Parathyroid adenoma (tissue), 2 donors: ENCODE measurements around the gene CUL5.
"Not testable (repeated sequence)": the region's sequence is repeated elsewhere in the genome, so short reads cannot be mapped to it uniquely, and the experiment has no call there.

Experiments
- H2AFZ ChIP-seq: fragments of 300-600 bp; sonication (generic); one replicate; pipeline ENCODE4 v1.7.0; 2017; ENCODE audit warnings: antibody characterized with exemption, mild to moderate bottlenecking
- H3K27ac ChIP-seq: fragments of 300-600 bp; sonication (generic); one replicate; pipeline ENCODE4 v1.7.0; 2017
- H3K27me3 ChIP-seq: fragments of 300-600 bp; sonication (generic); one replicate; pipeline ENCODE4 v1.7.0; 2017; ENCODE audit warnings: low read length; ENCODE audit not compliant: control insufficient read depth, insufficient read depth
- H3K36me3 ChIP-seq: fragments of 300-600 bp; sonication (generic); one replicate; pipeline ENCODE4 v1.7.0; 2017; ENCODE audit warnings: low read length; ENCODE audit not compliant: control insufficient read depth, insufficient read depth
- H3K4me1 ChIP-seq: fragments of 300-600 bp; sonication (generic); one replicate; pipeline ENCODE4 v1.7.0; 2017; ENCODE audit warnings: control low read depth
- H3K4me2 ChIP-seq: fragments of 300-600 bp; sonication (generic); one replicate; pipeline ENCODE4 v1.7.0; 2017; ENCODE audit warnings: low read length
- H3K4me3 ChIP-seq: fragments of 300-600 bp; sonication (generic); one replicate; pipeline ENCODE4 v1.7.0; 2017; ENCODE audit warnings: low read depth, low read length
- H3K79me2 ChIP-seq: fragments of 300-600 bp; sonication (generic); one replicate; pipeline ENCODE4 v1.7.0; 2017; ENCODE audit warnings: control low read depth
- H3K9ac ChIP-seq: fragments of 300-600 bp; sonication (generic); one replicate; pipeline ENCODE4 v1.7.0; 2017; ENCODE audit warnings: mild to moderate bottlenecking
- H3K9me3 ChIP-seq: fragments of 300-600 bp; sonication (generic); one replicate; pipeline ENCODE4 v1.7.0; 2017; ENCODE audit warnings: low read length; ENCODE audit not compliant: control insufficient read depth
- CTCF ChIP-seq: fragments of 300-600 bp; sonication (generic); IDR thresholded peaks from one replicate; pipeline ENCODE4 v1.7.0; 2017; ENCODE audit warnings: antibody characterized with exemption, mild to moderate bottlenecking
- donor health status: primary hyperparathyroidism.

CUL5 gene

GRCh38 chr11:108031604-108032003 lies 22.9 kb downstream of the CUL5 start:
- not testable (repeated sequence) for H3K9me3 ChIP-seq, H3K4me2 ChIP-seq, H3K4me3 ChIP-seq, H3K4me1 ChIP-seq, H3K9ac ChIP-seq, H3K36me3 ChIP-seq, H3K27ac ChIP-seq, H2AFZ ChIP-seq, H3K27me3 ChIP-seq
- H3K79me2 ChIP-seq: peaks cover 13% of the 10 kb centered on the region

- H3K9ac ChIP-seq: no peak overlapping the region
- no peaks in the 10 kb centered on the region for H3K9me3 ChIP-seq
- no peaks in the 10 kb centered on the region for H3K27me3 ChIP-seq
- no peak overlapping the region for H2AFZ ChIP-seq
- H3K36me3 ChIP-seq: no peaks in the 10 kb centered on the region
- no peak overlapping the region for H3K4me2 ChIP-seq
- TF ChIP-seq CTCF: no peak
- peaks cover 5% of the 10 kb centered on the region for H3K79me2 ChIP-seq
- H3K4me3 ChIP-seq: no peak overlapping the region
- no peaks in the 10 kb centered on the region for H3K4me1 ChIP-seq
- no peak overlapping the region for H3K27ac ChIP-seq
Measured at GRCh38 chr11:108032800-108033199, 24.1 kb downstream of the CUL5 start.

GRCh38 chr11:108034034-108034433 lies 25.3 kb downstream of the CUL5 start:
- no peaks in the 10 kb centered on the region for H3K36me3 ChIP-seq
- no peaks in the 10 kb centered on the region for H3K27me3 ChIP-seq
- no peak overlapping the region for H3K27ac ChIP-seq
- H2AFZ ChIP-seq: no peak overlapping the region
- peaks cover 5% of the 10 kb centered on the region for H3K79me2 ChIP-seq
- TF ChIP-seq CTCF: no peak
- H3K9me3 ChIP-seq: no peaks in the 10 kb centered on the region
- H3K4me1 ChIP-seq: no peaks in the 10 kb centered on the region
- no peak overlapping the region for H3K9ac ChIP-seq
- H3K4me2 ChIP-seq: no peak overlapping the region
- H3K4me3 ChIP-seq: no peak overlapping the region

- Histone ChIP-seq H3K27ac (no peak overlapping the region), H3K4me1 (no peaks in the 10 kb centered on the region), H2AFZ (no peak overlapping the region), H3K9me3 (no peaks in the 10 kb centered on the region), H3K9ac (no peak overlapping the region), H3K79me2 (peaks cover 5% of the 10 kb centered on the region), H3K36me3 (no peaks in the 10 kb centered on the region), H3K4me3 (no peak overlapping the region), H3K4me2 (no peak overlapping the region), H3K27me3 (no peaks in the 10 kb centered on the region)
- TF ChIP-seq CTCF: no peak
Measured at GRCh38 chr11:108034952-108035351, 26.3 kb downstream of the CUL5 start.

GRCh38 chr11:108035690-108036089 lies 27.0 kb downstream of the CUL5 start:
- no peaks in the 10 kb centered on the region for H3K9me3 ChIP-seq
- no peak overlapping the region for H3K4me3 ChIP-seq
- no peak overlapping the region for H2AFZ ChIP-seq
- H3K79me2 ChIP-seq: peaks cover 2% of the 10 kb centered on the region
- H3K27me3 ChIP-seq: no peaks in the 10 kb centered on the region
- TF ChIP-seq CTCF: no peak
- H3K4me2 ChIP-seq: no peak overlapping the region
- H3K9ac ChIP-seq: no peak overlapping the region
- H3K27ac ChIP-seq: no peak overlapping the region
- H3K4me1 ChIP-seq: no peaks in the 10 kb centered on the region
- no peaks in the 10 kb centered on the region for H3K36me3 ChIP-seq
